Left renal cortex interstitium (tissue), 4 donors: ENCODE data around the gene SUCLG2. TPM values are rescaled to one million over a fixed set of nuclear protein-coding genes. Genes with fewer than 3 reads are reported as not detected.

Experiments
- DNase-seq, 4 donors: peaks; one replicate each; pipeline ENCODE4 v3.0.0-alpha.2; 2013; ENCODE audit warnings: low read depth in 4 of 4, low spot score in 2 of 4, missing footprints in 1 of 4
- polyA plus RNA-seq, 4 donors: library from polyadenylated mRNA; unstranded; fragments of 120-200 nt; gene quantifications; one replicate each; pipeline ENCODE4 v1.2.1, GENCODE V29; 2013; ENCODE audit not compliant: insufficient read length in 4 of 4

SUCLG2 gene
- polyA plus RNA-seq, 4 donors: 65.6 to 98.8 (median 75.4) TPM

DNA sequence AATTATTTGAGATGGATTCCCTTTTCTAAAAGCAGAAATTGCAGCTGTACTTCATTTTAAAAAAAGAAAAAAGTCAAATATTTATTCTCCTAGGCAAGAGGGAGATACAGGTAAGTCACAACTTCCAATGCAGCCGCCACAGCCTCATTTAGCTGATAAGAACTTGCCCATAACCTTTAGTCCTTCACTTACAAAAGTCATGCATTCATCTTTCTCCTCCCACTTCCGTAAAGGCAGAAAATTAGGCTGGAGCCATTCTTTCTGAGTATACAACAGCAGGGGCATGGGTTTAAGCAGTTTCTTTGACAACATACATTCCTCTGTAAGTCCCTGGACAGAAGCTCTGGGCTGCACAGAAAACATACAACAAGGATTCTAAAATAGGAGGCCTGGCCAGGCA is 4.3 kb downstream of the SUCLG2 start:
- DNase-seq: no peak

DNA sequence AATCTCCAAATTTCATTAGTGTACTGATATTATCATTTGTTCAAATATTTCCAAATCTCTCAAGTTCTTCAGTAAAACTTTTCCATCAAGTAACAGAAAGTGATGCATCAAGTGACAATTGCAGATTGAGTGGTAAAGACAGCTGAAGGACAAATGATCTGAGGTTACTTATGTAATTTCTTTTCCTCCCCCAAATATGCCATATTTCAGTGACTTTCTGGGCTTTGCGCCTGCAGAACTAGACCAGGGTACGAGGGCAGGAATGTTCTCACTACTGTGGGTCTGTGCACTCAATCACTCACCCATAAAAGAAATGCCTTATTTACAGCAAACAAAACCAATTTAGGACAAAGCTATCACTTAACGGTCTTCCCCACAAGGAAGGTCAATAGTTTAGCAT is 4.7 kb downstream of the SUCLG2 start:
- DNase-seq: no peak

DNA sequence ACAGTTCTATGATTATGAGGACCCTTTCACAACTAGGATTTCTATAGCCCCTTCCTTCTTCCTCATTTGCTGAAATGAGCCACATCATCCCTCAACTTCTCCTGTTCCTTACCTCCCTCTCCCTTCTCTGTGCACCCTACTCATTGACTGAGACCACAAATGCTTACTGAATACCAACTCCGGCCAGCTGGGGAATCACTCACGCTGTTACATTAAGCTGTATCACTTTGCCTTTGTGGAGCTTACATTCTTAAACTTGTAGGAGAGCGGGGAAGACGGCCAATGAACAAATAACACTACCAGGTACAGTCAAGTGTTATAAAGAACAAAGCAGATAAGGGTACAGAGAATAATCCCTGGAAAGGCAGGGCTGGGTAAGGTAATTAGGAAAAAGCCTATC is 5.7 kb downstream of the SUCLG2 start:
- no peak for DNase-seq

DNA sequence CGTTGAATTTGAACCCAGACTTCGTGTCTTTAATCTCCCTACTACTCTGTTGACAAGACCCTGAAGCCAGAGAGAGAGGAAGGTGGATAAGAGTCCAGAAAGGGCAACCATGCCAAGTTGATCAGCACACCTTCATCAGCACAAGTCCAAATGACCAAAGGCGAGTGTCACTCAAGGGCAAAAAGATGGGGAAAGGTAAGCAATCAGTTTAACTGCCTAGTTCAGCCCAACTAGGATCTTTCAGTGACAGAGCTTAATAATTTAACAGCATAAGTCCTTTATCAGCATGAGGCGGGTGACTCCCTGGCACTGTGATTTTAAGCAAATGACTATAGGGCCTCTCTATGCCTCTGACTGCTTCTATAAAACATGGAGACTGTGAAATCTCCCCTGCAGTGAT is 6.2 kb downstream of the SUCLG2 start:
- no peak for DNase-seq

DNA sequence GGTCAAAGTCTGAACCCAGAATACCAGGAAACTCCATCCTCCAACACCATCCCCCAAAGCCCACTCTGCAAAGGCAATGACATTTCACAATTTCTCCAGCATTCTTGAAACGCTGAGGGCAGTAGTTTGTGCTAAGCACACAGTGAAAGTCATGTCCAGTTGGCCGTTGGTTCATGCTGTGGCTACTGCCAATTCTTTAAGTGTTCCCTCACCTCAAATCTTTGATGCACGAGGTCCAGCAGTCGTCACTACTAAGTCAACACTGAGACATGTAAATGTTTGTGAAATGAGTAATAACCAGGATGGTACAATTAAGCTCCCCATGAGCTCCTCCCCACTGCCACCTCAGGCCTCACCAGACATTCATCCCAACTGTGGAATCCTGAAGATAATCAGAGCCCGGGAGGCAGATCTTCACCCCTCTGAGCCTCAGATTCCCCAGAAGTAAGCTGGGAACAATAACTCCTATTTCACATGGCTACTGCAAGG is 7.0 kb downstream of the SUCLG2 start:
- DNase-seq: no peak

DNA sequence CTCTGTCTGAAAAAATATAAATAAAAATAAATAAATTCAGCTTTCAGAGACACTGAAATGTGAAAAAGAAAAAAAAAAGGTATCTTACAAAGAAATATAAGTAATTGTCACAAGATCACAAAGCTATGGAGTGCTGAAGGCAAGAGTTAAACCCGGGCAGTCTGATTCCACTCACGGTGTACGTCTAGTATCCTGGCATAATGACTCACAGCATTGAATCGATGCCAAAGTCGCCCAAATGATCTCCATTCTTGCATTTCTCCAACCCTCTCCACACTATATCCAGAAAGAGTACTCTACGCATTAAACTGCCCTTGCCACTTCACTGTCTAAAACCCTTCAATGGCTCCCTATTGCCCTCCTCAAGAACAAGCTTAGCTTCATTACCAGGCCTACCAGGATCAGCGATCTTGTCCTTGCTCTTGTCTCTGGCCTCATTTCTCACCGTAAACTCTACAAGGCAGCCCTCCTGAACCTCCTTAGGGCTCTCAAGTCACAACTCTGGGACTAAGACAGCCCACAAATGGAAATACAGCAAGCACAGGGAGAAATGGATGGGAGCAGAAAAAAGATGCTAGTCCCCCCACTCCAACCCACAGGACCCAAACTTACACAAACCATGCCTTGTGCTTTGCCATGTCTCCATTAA is 7.7 kb downstream of the SUCLG2 start:
- DNase-seq: no peak

DNA sequence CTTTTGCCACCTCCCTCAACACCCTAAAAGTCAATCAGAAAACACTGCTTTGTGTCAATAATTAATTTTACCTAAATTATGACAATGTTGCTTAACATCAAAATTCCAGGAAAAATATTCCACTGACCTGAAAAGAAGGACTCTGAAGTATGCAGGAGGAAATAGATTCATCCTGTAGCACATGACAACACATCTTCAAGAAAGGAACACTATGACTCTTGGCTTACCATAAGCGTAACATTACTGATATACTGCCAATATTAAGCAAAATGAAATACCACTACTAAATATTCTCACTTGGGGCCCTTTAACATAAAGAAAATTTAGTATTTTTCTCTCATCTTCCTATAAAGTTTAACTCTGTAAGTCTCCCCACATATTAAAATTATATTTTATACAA is 9.6 kb downstream of the SUCLG2 start:
- no peak for DNase-seq

DNA sequence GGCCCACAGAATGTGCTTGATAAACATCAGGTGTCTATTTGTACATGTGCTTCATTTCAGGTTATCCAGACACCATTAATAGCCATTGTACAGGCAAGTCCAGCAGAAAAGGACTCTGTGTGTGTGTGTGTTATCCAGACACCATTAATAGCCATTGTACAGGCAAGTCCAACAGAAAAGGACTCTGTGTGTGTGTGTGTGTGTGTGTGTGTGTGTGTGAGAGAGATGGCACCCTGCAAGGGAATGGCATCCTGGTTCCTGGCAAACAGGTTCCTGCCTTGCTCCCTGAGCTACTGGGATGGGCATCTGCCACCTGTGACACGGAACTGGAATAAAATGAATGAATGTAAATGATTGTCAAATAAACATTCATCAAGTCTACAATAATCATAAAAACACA is 11.7 kb downstream of the SUCLG2 start:
- DNase-seq: no peak

DNA sequence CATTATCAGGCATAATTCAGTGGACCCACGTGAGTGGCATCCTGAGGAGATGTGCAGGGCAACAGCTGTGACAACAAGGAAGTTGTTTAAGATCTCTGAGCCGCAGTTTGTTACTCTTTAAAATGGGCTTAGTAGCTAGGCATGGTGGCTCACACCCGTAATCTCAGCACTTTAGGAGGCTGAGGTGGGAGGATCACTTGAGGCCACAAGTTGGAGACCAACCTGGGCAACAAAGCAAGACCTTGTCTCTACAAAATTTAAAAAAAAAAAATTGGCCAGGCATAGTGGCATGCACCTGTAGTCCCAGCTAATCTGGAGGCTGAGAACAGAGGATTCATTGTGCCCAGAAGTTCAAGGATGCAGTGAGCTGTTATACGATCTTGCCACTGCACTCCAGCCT is 12.2 kb downstream of the SUCLG2 start:
- no peak for DNase-seq

DNA sequence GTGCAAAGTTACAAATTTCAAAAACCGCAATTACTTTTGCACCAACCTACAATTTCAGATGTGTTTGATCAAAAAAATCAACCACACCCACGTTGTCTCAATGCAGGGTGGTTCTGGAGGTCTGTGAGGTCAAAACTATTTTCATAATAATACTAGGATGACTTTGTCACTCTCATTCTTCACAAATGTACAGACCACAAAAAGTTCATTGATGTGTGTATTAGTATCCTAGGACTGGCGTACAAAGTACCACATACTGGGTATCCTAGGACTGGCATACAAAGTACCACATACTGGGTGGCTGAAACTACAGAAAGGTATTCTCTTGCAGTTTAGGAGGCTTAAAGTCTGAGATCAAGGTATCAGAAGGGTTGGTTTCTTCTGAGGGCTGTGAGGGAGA is 13.0 kb downstream of the SUCLG2 start:
- DNase-seq: no peak

DNA sequence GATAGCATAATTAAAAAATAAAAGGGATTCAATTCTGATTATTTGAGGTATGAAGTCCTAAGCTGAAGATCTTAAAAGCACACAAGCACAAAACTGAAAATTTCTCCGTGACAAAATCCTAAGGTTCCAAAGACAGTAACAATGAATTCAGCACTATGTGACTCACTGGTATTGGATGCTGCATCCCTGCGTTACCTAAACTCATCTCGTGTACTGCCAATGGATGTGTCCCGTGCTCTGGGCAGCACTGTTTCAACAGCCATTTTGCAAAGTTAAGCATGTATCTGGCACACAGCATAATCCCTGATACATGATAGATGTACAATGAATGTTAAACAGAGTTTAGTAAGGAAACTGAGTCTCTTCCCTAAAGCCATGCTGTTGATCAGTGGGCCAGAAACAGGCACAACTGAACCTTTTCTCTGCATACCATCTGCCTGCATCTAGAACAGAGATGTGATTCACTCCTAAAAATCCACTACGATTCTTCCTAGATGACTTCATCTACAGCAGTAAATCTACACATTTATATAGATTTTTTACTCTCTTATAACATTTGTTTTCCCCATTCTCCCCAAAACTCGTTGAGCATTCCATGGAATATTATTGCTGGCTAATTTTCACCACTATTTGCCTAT is 14.3 kb downstream of the SUCLG2 start:
- DNase-seq: no peak

DNA sequence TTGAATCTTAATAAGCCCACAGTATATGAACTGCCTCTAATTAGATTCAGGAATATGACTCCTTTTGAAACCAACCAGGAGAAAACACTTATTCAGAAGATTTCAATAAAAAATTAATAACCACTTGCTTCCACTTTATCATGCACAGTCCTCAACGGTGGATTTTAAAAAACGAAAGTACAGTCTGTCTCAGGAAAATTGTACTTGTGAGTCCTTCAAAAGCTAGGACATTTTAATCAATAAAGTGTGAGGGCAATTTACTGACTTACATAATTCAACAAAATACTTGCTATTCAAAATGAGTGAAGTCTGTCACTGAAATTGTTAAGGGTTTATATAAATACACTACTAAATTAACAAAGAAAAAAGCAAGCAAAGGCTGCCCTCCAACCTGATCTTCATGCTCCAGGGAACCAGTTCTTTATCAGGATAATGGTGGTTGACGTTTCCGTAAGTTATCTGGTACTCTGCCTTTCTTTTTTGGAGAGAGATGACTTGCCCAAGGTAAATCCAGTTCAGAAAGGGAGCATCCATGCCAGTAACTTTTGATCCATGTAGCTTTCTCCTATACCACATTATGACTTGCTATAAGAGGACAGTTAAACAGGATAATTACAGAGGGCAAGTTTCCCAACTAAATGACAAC is 17.0 kb downstream of the SUCLG2 start:
- no peak for DNase-seq

DNA sequence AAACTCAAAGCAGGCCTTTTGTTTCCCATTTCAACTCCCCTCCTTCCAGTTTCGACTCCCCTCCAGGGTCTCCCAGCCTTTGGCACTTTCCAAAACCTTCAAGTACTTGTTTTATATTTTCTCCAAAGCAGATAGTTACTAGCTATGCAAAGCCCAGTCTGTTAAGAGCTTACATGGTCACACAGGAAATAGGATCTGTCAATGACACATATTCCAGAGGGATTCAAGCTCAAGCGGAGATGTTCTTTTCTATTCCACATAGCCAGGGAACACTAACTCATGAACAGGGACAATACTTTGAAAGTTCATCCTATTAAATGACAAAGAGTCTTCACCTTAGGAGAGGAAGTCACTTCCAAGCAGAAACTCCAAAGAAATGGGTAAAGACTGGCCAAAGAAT is 18.6 kb downstream of the SUCLG2 start:
- no peak for DNase-seq

DNA sequence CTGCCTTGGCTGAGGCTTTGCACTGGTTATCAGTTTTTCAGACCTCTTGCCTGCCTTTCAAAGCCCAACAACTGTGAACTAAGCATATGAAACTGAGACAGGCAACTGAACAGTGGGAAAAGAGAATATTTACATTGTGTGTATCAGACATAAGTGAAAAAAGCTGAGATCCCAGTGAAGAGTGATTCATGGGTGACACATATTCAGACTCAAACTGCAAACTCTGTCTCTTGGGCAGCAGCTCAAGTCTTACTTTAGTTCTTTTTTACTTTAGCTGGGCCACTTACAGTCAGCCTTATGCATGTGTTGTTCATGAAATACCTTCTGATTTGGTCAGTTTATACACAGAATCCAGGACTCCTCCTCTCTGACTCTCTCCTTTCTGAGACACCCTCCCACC is 19.2 kb downstream of the SUCLG2 start:
- no peak for DNase-seq

DNA sequence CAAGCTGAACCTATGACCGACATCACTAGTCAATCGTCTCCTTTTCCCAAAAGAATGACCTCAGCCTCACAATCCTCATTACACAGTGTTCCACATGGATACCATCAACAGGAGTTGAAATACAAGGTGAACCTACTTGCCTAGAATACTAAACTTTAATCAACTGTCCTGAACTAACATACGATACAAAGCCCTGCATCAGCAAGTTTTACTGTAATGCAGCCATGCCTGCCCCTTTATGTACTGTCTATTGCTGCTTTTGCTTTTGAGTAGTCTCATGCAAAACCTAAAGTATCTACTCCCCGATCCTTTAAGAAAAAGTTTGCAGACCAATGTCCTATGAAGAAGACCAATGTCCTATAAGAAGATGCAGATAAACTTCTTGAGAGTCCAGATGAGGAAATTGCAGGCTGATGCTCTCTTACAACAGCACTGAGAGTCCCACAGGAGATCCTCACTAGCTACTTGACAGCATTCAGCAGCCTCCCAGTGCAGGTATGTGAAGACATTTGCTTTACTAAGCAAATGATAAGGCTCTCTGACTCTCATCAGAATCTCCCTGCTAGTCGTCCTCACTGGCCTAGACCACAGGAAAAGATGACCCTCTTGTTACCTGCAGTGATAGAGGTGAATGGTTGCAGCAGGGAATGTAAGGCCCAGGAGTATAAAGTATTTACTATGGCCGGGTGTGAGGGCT is 23.6 kb downstream of the SUCLG2 start:
- DNase-seq: no peak

DNA sequence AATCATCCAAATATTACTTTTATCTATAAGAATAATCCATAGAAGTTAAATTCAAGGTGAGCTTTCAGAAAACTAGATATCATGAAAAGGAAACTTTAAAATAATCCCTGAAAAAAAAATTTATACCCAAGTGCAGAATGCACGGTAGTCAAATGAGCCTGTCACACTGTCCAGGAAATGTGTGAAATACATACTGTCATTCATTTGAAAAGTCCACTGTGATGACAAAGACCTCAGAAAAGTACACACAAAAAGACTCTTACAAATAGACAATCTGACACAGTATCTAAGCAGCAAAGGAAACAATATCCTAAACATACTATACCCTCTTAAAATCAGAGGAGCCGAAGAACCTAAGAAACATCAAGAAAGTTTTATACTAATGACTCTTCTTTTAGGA is 29.7 kb downstream of the SUCLG2 start:
- DNase-seq: no peak

DNA sequence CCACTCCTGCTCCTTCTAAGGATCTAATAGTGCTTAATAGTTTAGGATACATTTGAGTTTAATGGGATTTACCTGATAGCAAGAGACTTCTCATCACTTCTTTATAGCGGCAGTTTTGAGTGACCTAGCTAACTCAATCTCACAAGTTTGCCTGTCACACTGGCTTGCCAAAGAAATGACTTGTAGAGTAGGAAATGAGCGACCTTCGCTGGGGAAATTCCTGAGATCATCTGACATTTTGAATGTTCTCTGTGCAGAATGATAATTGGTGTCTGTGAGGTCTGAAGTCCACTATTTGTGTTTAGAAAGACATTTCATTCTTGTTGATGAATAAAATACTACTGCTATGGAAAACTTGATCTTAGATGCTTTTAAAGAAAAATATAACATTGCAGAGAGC is 30.3 kb downstream of the SUCLG2 start:
- no peak for DNase-seq

DNA sequence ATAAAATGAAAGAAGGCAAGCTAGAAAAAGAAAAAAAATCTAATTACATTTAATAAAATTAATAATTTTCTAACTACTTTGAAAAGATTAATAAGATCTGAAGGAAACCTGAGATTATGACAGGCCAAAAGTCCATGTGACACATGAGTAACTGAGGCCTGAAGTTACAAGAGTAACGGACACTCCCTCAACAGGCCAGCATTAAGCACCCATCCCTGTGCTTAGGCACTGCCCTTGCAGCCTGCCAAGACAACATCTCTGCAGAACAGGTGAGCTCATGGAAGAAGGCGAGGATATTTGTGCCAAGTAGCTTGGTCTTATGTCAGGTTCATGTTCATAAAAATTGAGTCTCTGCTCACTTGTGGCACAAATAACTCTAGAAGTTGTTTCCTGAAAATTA is 31.8 kb downstream of the SUCLG2 start:
- no peak for DNase-seq

DNA sequence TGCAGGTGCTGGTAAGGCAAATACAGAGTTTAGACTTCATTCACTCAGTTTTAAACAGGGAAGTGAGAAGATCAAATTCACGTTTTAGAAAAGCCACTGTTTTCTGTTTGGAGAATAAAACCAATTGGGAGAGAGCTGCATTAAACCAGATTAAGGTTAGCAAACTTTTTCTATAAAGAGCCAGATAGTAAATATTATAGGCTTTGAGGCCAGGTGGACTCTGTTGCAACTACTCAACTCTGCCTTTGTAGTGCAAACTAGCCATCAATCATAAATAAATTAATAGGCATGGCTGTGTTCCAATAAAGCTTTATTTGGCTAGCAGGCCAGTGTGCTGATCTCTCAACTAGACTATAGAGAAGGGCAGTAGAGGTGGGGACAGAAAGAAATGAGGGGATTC is 33.5 kb downstream of the SUCLG2 start:
- no peak for DNase-seq

DNA sequence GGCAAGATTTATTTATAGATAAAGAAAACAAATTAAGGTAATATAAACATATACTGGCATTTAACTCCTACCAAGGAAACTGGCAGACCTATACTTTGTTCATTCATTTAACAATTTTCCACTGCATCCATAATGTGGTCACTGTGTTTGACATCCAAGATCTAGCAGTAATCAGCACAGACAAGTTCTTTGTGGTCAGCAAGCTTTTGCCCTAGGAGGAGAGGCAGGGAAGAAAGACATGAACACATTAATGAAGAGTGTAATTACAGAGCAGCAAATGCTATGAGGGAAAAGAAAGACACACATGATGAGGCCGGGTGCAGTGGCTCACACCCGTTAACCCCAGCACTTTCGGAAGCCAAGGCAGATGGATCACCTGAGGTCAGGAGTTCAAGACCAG is 34.4 kb downstream of the SUCLG2 start:
- DNase-seq: no peak

DNA sequence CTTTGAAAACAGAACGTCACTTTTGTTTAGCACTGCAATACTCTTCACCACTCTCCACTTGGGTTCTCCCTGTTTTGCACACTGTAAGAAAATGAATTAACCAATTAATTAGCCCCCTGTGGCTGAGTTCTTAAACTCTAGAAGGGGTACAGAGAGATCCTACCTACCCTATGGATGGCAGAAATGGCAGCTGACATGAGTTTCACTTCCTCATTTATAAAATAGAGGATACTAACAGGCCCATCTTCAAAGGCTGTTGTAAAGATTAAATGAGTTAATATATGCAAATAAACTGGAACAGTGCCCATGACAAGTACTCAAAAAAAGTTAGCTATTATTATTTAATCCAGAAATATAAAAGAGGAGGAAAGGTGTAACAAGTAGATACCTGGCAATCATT is 36.9 kb downstream of the SUCLG2 start:
- no peak for DNase-seq

DNA sequence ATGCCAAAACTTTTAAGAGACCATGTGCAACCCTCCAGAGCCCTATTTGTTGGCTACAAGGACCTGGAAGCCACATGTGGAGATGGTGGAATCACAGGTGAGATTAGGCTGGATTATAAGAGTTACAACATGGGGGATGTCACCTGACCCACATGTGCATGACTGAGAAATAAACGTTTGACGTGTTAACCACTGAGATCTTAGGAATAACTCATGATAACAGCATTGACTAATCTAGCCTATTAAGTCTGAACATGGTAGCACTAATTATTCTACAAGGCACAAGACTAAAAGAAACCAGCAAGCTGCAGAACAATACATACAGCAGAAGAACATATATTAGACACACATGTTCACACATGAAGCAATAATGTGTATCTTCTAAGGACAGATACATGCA is 38.4 kb downstream of the SUCLG2 start:
- no peak for DNase-seq
